Activated CD8-positive, alpha-beta memory T cell treated with anti-CD3 and anti-CD28 coated beads, Interleukin-2, amount 50 U/mL, for 1 hour (primary cell): ENCODE measurements around the gene SYCP2.

ENCODE experiments used
- DNase-seq: peaks from one replicate; pipeline ENCODE4 v3.0.0-alpha.2; 2020; ENCODE audit errors: extremely low read depth

Gene SYCP2

DNA sequence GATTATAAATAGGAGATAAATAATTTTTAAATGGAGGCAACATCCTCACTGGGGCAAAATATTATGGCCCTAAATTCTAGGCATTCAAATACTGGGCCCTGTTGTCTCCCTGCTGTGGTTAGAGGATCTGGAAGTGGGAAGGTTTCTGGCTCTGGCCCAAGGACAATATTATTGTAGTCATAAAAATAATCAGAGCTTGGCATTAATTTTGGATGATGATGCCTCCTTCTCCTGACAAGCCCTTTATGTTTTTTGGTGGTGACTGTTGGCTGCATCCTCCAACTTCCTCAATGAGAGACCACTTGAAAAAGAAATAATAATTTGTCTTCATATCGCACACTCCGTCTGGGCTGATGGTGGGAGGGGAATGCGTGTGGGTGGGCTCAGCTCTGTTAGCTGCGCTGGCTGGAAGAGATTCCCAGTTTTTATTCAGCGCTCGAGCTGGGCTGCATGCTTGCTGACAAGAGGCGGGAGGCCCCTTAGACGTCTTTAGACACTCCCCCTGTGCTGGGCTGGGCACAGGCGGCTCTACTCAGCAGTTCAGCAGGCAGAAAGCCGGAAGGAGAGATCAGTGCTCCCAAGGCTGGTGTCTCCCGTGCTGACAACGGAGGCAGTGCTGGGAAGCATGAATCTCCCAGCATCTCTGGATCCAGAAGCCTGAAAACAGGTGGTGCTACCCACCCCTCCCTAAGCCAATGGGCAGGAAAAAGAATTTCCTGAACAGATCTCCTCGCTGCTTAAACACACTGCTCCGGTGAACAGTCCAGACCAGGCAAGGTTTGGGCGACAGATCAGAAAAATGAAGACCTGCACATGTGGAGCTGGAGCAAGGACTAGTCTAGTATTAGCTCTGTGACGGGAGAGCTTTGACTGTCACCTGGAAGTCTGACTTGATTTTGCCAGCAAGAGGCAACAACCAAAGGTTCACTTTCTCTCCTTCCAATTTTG, 97.7 kb downstream of the SYCP2 start:
- DNase-seq = no peak

GRCh38 chr20:59835057-59835447, 98.4 kb downstream of the SYCP2 start:
- DNase-seq = no peak

DNA sequence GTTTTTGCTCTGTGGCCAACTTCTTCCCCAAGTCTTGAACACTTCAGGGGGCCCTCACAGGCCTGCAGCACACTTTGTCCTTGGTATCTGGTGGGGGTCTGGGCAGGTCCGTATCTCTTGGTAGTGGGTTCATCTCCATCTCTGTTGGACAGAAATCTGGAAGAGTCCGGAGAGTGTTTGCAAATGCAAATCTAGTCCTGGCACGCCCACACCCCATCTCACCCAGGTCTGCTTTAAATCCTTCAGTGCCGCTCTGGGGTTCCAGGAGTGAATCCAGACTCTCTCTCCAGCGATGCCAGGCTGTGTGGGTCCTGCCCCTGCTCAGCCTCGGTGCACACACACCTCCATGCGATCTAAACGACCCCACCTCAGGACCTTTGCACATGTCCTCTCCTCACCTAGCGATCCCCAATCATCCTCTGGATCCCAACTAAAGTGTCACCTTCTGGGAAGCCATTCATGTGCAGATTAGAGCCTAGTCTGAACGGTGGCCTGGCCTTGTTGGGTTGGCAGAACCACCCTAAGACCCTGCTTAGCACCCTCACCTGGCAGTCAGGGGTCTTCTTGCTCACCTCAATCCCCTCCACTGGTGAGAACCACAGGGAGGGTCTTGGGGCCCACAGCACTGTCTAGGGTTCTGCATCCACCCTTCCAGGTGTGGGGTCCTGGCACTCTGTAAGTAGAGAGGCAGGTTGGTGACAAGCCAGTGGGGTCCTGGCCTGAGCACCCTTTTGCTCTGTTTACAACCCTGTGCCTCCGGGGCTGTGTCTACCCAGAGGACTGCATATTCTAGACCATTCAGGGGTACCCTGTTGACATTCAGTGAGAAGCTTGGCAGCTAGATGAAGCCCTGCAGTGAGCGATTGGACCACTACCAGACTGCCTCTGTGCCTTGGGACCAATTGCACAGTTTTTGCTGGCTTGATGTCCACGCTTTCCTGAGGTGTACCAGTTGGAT, 100.8 kb downstream of the SYCP2 start:
- no peak for DNase-seq

- DNase-seq = no peak
Measured at GRCh38 chr20:59831916-59832270, 101.5 kb downstream of the SYCP2 start.

DNA sequence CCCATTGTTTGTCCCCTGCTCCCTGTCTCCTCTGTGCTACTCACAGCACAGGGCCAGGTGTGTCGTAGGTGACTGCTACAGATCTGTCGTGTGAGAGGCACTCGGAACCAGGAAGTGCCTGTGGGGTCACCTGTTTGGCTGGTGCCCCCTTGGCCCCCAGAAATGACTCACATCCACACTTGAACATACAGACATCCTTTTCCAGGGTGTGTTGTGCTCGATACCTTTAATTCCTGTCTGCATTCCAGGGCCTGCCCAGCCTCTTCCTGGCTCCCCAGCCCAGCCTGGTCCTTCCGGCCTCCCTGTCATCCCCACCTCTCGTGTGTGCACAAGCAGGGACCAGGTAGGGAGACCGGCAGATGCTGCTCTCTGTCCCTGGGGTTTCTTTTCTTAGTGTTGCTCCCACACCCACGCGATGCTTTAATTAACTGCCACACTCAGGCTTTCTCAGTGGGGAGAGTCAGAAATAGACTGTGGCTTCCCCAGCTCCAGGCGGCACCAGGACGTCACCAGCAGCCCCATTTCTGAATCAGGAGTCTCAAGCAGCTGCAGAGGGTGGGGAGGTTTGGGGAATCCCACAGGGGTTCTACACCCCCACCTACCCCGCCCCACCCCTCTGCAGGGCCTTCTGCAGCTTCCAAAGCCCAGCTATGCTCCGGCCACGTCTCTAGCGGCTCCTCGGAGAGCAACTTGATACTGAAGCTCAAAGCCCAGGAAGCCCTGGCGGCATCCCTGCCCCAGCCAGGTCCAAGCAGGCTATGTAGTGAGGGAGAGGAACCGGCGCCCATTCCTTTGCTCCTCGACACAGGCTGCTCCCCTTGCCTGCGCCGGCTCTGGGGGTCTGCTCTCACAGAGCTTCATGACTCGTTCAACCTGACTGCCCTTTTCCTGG, 102.2 kb downstream of the SYCP2 start:
- no peak for DNase-seq

GRCh38 chr20:59830665-59831023, 102.8 kb downstream of the SYCP2 start:
- no peak for DNase-seq

DNA sequence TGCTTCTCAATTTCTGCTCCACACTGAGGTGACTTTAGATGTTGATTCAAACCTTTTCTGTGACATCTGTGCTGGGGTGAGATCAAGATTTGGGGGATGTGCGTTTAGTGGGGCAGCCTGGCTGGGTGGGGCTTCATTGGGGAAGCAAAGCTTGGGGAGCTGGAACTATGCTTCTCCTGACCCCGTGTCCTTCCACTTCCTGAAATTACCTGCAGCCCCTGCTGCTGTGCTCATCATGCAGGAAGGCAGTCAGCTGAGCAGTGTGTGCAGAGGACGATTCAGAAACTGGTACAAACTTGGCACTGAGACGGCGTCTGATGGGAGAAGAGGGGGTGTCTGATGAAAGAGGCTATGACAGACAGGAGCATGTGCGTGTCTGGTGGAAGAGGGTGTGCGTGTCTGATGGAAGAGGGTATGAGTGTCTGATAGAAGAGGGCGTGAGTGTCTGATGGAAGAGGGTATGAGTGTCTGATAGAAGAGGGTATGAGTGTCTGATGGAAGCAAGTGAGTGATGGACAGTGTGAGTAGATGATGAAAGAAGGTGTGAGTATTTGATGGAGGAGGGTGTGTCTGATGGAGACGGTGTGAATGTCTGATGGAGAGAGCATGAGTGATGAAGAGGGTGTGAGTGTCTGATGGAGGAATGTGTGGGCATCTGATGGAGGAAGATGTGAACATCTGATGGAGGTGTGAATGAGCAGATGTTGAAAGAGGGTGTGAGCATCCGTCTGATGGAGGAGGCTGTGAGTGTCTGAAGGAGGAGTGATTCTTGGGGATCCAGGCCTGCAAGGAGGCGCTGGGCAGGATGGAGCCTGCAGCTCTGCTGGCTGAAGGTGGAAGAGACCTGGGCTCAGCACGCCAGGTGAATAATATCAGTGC, 103.4 kb downstream of the SYCP2 start:
- no peak for DNase-seq

- DNase-seq = no peak
Measured at GRCh38 chr20:59829054-59829785, 104.2 kb downstream of the SYCP2 start.

DNA sequence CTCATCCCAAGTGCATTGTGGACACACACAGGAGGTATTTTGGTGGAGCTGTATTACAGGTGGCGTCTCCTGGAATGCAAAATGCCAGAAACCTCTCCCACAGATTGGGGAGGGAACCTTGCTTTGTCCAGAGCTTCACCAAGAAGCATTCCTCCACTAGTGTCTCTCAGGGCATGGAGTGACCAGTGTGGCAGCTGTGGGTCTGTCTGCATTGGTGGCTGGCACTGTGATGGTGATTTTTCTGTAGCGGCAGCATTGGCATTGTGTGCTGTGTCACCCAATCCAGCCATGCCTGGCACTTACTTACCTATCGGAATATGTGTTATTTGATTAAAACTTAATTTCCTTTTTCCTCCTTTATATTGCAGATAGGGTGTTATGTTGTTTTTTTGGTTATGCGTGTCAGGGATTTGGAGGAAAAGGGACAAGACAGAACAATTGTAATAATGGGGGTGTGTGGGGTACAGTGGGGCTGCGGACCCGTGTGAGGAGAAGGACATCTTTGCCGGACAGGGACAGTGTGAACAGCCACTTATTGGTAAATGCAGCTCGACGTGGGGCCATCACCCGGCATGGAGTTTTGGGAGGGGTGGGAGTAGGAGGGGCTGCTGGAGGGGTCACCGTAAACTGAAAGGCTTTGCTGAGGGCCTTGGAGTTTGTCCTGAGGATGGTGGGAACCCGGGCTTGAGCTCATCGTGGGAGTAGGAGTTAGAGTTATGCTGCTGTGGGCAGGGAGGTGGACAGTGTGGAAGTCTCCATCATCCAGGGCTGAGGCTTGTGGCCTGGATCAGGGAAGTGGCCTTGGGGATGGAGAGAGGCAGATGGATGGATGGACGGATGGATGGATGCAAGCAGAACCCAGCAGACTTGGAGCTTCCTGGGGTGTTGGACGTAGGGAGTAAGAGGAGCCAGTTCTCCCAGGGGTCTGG, 105.0 kb downstream of the SYCP2 start:
- DNase-seq = no peak

DNA sequence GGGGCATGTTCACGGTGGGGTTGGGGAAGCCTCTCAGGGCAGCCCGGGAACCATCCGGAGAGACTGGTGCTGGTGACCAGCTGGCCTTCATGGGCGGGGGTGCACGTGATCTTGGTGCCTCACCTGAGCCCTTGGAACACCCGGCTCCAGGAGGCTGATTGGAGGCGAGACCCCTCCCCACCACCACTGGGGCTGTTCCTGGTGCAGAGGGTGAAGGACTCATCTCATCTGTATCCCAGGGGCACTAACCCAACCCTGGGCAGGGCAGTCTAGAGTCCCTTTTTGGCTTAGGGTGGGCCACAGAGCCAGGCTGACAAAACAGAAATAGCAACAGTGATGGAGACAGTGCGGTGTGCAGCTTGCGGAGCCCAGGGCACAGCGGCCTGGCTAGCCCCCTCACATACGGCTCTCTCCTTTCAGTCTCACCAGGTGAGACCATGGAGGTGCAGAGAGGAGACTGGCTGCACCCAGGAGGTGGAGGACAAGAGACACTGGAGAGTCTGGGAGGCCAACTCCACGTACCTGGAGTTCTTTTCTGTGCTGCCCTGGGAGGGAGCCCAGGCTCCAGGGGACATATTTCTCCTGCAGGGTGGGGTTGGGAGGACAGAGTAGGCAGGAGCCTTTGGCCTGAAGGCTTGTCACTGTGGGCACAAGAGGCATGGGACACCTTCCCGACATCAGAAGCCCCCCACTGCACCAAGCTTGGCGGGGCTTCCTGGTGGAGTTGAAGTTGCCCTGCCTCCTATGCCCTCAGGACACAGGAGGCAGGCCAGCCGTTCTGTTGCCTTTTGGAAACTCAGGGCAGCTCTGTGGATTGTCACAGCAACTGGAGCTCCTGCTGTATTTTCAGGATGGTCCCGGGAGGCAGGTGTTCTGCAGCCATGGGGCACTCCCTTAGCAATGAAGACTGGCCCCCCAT, 106.0 kb downstream of the SYCP2 start:
- DNase-seq = no peak

DNA sequence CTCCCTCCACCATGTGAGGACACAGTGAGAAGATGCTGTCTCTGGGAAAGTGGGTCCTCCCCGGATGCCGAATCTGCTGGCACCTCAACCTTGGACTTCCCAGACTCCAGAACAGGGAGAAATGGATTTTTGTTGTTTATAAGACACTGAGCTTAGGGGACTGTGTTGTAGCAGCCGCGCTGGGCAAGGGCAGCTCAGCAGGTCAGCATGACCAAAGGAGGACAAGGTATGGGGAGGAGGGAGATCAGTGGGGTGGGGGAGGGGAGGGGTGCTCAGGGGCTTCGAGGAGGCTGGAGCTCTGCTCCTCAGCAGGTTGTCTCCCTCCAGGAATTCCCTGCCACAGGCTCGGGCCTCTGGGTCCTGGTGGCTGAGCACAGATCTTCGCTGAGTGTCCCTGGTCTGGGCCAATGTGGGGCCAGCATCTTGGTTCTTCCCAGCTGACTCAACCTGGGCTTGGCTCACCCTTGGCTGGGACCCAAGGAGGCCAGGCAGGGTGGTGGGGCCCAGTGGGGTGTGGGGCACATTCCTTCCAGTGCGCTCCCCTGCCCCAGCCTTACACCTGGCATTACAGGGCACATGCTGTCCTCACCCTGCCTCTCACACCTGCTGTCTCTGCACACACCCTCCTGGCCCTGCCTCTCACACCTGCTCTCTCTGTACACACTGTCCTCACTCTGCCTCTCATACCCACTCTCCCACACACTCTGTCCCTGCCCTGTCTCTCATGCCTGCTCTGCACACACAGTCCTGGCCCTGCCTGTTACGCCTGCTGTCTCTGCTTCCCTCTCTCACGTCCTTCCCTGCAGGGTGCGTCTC, 107.3 kb downstream of the SYCP2 start:
- DNase-seq = no peak

DNA sequence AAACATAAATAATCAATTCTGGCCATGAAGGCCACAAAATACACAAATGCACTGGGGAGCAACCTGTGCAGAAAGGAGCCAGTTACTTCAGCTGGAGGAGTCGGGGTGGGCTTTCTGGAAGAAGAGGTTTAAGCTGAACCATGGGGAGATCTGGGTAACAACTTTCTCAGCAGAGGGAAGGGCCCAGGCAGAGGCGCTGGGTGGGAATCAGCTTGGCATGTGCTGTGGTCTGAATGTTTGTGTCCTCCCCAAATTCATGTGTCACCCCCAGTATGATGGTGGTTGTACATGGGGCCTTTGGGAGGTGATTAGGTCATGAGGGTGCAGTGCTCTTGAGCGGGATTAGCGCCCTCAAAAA, 107.9 kb downstream of the SYCP2 start:
- no peak for DNase-seq

DNA sequence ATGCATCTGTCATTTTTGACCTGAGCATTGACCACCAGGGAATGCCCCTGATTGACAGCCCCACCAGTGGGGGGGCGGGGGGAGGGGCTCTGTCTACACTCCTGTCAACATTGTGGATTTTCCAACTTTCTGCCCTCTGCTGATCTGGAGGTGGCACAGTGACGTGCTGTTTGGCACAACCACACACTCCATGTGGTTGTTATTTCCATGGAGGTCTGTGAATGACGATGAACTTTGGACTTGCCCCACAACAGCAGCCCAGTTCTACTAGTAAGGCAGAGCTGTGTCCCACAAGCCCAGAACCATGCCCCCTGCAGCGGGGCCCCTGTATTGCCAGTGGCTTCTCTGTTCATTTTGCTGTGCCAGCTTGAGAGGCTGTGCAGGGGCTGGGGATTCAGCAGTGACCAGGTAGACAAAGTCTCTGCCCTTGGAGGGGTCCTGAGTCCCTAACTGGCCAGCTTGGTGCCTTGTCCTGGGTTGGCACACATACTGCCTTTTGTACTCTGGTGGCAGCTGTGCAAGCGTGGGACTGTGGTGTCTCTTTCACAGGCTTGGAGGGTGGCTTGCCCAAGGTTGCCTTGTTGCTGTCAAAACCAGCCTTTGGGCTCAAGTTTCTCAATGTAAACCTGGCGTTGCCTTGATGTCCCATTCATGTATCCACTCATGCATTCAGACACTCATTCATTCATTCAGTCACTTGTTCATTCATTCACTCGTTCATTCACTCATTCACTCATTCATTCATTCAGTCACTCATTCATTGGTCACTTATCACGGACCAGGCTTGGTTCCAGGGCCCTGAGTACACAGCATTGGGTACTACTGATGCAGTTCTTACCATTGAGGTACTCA, 108.5 kb downstream of the SYCP2 start:
- no peak for DNase-seq

DNA sequence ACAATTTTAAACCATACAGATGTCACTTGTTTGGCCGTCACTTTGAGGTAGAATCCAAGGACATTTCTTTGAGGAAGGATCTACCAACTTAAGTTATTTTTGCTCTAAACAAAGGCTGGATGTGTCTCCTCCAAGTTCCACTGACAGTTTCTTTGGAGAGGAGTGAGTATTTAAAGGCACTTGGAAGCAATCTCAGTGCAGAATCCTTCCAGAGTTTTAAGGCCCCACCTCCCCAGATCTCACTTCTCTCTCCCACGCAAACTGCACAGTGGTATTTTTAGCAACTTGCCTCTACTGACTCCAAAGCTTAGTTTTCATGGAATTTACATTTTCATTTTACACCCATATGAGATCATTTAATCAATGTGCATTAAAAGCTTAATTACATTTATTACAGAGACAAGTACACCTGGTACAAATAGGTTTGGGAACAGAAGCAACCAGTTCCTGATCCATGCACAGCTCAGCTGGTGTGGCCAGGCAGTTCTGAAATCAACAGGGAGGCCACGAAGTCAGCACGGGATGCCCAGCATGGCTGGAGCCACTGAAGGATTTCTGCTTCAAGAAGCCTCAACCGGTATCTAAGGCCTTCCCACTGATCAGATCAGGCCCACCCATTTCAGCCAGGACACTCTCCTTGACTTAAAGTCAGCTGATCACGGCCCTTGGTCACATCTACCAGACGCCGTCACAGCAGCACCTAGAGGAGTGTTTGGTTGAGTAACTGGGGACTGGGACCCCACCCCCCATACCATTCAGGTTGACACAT, 109.8 kb downstream of the SYCP2 start:
- DNase-seq = no peak

GRCh38 chr20:59823030-59823423, 110.4 kb downstream of the SYCP2 start:
- no peak for DNase-seq
